HEK293 (cell line): ENCODE data around the gene GRAP2.

Source experiments
- KLF9 ChIP-seq: fragments of 450-650 bp; formaldehyde crosslinking; IDR thresholded peaks from 2 replicates; pipeline ENCODE4 v1.5.1; 2016; ENCODE audit warnings: missing biosample characterization, missing genetic modification characterization, low read depth
- PRDM1 ChIP-seq: fragments of 450-650 bp; formaldehyde crosslinking; IDR thresholded peaks from 2 replicates; pipeline ENCODE4; 2016; ENCODE audit warnings: missing biosample characterization, missing genetic modification characterization
- SETDB1 ChIP-seq: IDR thresholded peaks from one replicate; pipeline ENCODE4 v1.6.1; 2017; ENCODE audit warnings: mild to moderate bottlenecking, low read length, moderate library complexity, mixed read lengths; ENCODE audit not compliant: insufficient read length
- SP2 ChIP-seq: fragments of 450-650 bp; formaldehyde crosslinking; IDR thresholded peaks from 2 replicates; pipeline ENCODE4 v1.5.1; 2016; ENCODE audit warnings: missing biosample characterization, missing genetic modification characterization
- TCF7L2 ChIP-seq: IDR thresholded peaks from 2 replicates; pipeline ENCODE4 v1.6.1; 2011; ENCODE audit warnings: low read depth, mild to moderate bottlenecking, inconsistent platforms, low read length, moderate library complexity, borderline replicate concordance
- ZNF175 ChIP-seq: fragments of 450-650 bp; formaldehyde crosslinking; IDR thresholded peaks from 2 replicates; pipeline ENCODE4 v1.5.1; 2016; ENCODE audit warnings: missing biosample characterization, missing genetic modification characterization
- ZNF391 ChIP-seq: fragments of 450-650 bp; formaldehyde crosslinking; IDR thresholded peaks from 2 replicates; pipeline ENCODE4 v1.5.1; 2016; ENCODE audit warnings: low read depth, missing biosample characterization, missing genetic modification characterization, borderline replicate concordance
- ZNF626 ChIP-seq: fragments of 450-650 bp; sonication (Bioruptor Pico); formaldehyde crosslinking; IDR thresholded peaks from 2 replicates; pipeline ENCODE4 v1.5.1; 2018; ENCODE audit warnings: missing biosample characterization, missing genetic modification characterization, inconsistent platforms
- ZNF660 ChIP-seq: fragments of 450-650 bp; IDR thresholded peaks from 2 replicates; pipeline ENCODE4 v1.5.1; 2018; ENCODE audit warnings: missing biosample characterization, mild to moderate bottlenecking, missing genetic modification characterization
- TF ChIP-seq, protein P1 (sequence below): fragments of 450-650 bp; formaldehyde crosslinking; IDR thresholded peaks from 2 replicates; pipeline ENCODE4 v1.5.1; 2016; ENCODE audit warnings: missing biosample characterization, missing genetic modification characterization
- TF ChIP-seq, protein P2 (sequence below): fragments of 450-650 bp; formaldehyde crosslinking; IDR thresholded peaks from 2 replicates; pipeline ENCODE4 v1.5.1; 2016; ENCODE audit warnings: missing biosample characterization, missing genetic modification characterization
- TF ChIP-seq, protein P3 (sequence below): fragments of 450-650 bp; formaldehyde crosslinking; IDR thresholded peaks from 2 replicates; pipeline ENCODE4 v1.5.1; 2016; ENCODE audit warnings: missing biosample characterization, missing genetic modification characterization
- TF ChIP-seq, protein P4 (sequence below): fragments of 450-650 bp; formaldehyde crosslinking; IDR thresholded peaks from 2 replicates; pipeline ENCODE4 v1.5.1; 2016; ENCODE audit warnings: missing biosample characterization, missing genetic modification characterization, low read depth
- TF ChIP-seq, protein P5 (sequence below): fragments of 450-650 bp; formaldehyde crosslinking; IDR thresholded peaks from 2 replicates; pipeline ENCODE4 v1.5.1; 2017; ENCODE audit warnings: missing biosample characterization, mild to moderate bottlenecking, missing genetic modification characterization, moderate library complexity

DNA sequence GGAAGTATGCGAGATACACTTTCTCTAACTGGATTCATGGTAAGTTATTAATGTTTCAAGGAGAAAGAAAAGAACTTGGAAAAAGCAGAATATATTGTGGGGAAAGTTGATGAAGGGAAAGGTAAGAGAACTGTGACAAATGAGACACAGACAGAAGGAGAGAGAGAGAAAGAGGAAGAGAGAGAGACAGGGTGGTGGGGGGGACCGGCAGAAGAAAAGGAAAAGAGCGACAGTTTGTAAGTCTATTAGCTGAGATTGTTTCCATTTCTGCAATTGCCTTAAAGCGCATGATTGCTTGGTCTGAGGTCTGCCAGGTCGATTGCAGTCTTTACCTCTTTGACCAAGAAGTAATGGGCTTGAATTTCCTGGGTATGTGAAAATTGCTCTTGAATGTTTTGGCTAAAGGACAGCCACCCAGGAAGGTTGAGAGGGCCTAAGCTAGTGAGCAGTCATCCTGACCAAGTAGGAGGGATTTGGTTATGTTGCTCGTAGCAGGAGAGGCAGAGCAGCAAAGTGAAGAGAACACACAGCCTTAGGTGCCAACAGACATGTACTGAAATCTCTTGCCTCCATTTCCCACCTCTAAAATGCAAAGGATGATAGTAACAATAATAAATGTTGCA is 35.8 kb downstream of the GRAP2 start:
- TF ChIP-seq KLF9 (tag by site-specific recombination) (no peak), ZNF175 (no peak), ZNF391 (no peak), SETDB1 (no peak), TCF7L2 (no peak), SP2 (tag by site-specific recombination) (no peak), PRDM1 (tag by site-specific recombination) (peak; percentile 89), ZNF660 (tag by site-specific recombination) (no peak), ZNF626 (tag by site-specific recombination) (no peak)
- TF ChIP-seq, protein P1, sequence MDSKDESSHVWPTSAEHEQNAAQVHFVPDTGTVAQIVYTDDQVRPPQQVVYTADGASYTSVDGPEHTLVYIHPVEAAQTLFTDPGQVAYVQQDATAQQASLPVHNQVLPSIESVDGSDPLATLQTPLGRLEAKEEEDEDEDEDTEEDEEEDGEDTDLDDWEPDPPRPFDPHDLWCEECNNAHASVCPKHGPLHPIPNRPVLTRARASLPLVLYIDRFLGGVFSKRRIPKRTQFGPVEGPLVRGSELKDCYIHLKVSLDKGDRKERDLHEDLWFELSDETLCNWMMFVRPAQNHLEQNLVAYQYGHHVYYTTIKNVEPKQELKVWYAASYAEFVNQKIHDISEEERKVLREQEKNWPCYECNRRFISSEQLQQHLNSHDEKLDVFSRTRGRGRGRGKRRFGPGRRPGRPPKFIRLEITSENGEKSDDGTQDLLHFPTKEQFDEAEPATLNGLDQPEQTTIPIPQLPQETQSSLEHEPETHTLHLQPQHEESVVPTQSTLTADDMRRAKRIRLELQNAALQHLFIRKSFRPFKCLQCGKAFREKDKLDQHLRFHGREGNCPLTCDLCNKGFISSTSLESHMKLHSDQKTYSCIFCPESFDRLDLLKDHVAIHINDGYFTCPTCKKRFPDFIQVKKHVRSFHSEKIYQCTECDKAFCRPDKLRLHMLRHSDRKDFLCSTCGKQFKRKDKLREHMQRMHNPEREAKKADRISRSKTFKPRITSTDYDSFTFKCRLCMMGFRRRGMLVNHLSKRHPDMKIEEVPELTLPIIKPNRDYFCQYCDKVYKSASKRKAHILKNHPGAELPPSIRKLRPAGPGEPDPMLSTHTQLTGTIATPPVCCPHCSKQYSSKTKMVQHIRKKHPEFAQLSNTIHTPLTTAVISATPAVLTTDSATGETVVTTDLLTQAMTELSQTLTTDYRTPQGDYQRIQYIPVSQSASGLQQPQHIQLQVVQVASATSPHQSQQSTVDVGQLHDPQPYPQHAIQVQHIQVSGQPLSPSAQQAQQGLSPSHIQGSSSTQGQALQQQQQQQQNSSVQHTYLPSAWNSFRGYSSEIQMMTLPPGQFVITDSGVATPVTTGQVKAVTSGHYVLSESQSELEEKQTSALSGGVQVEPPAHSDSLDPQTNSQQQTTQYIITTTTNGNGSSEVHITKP (tag by site-specific recombination) = no peak
- TF ChIP-seq, protein P2, sequence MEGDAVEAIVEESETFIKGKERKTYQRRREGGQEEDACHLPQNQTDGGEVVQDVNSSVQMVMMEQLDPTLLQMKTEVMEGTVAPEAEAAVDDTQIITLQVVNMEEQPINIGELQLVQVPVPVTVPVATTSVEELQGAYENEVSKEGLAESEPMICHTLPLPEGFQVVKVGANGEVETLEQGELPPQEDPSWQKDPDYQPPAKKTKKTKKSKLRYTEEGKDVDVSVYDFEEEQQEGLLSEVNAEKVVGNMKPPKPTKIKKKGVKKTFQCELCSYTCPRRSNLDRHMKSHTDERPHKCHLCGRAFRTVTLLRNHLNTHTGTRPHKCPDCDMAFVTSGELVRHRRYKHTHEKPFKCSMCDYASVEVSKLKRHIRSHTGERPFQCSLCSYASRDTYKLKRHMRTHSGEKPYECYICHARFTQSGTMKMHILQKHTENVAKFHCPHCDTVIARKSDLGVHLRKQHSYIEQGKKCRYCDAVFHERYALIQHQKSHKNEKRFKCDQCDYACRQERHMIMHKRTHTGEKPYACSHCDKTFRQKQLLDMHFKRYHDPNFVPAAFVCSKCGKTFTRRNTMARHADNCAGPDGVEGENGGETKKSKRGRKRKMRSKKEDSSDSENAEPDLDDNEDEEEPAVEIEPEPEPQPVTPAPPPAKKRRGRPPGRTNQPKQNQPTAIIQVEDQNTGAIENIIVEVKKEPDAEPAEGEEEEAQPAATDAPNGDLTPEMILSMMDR = no peak
- TF ChIP-seq, protein P3, sequence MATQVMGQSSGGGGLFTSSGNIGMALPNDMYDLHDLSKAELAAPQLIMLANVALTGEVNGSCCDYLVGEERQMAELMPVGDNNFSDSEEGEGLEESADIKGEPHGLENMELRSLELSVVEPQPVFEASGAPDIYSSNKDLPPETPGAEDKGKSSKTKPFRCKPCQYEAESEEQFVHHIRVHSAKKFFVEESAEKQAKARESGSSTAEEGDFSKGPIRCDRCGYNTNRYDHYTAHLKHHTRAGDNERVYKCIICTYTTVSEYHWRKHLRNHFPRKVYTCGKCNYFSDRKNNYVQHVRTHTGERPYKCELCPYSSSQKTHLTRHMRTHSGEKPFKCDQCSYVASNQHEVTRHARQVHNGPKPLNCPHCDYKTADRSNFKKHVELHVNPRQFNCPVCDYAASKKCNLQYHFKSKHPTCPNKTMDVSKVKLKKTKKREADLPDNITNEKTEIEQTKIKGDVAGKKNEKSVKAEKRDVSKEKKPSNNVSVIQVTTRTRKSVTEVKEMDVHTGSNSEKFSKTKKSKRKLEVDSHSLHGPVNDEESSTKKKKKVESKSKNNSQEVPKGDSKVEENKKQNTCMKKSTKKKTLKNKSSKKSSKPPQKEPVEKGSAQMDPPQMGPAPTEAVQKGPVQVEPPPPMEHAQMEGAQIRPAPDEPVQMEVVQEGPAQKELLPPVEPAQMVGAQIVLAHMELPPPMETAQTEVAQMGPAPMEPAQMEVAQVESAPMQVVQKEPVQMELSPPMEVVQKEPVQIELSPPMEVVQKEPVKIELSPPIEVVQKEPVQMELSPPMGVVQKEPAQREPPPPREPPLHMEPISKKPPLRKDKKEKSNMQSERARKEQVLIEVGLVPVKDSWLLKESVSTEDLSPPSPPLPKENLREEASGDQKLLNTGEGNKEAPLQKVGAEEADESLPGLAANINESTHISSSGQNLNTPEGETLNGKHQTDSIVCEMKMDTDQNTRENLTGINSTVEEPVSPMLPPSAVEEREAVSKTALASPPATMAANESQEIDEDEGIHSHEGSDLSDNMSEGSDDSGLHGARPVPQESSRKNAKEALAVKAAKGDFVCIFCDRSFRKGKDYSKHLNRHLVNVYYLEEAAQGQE (tag by site-specific recombination) = no peak
- TF ChIP-seq, protein P4, sequence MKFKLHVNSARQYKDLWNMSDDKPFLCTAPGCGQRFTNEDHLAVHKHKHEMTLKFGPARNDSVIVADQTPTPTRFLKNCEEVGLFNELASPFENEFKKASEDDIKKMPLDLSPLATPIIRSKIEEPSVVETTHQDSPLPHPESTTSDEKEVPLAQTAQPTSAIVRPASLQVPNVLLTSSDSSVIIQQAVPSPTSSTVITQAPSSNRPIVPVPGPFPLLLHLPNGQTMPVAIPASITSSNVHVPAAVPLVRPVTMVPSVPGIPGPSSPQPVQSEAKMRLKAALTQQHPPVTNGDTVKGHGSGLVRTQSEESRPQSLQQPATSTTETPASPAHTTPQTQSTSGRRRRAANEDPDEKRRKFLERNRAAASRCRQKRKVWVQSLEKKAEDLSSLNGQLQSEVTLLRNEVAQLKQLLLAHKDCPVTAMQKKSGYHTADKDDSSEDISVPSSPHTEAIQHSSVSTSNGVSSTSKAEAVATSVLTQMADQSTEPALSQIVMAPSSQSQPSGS (tag by site-specific recombination) = no peak
- TF ChIP-seq, protein P5, sequence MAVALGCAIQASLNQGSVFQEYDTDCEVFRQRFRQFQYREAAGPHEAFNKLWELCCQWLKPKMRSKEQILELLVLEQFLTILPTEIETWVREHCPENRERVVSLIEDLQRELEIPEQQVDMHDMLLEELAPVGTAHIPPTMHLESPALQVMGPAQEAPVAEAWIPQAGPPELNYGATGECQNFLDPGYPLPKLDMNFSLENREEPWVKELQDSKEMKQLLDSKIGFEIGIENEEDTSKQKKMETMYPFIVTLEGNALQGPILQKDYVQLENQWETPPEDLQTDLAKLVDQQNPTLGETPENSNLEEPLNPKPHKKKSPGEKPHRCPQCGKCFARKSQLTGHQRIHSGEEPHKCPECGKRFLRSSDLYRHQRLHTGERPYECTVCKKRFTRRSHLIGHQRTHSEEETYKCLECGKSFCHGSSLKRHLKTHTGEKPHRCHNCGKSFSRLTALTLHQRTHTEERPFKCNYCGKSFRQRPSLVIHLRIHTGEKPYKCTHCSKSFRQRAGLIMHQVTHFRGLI (tag by site-specific recombination) = no peak
